ENCODE measurements around the gene LASP1.

DNA sequence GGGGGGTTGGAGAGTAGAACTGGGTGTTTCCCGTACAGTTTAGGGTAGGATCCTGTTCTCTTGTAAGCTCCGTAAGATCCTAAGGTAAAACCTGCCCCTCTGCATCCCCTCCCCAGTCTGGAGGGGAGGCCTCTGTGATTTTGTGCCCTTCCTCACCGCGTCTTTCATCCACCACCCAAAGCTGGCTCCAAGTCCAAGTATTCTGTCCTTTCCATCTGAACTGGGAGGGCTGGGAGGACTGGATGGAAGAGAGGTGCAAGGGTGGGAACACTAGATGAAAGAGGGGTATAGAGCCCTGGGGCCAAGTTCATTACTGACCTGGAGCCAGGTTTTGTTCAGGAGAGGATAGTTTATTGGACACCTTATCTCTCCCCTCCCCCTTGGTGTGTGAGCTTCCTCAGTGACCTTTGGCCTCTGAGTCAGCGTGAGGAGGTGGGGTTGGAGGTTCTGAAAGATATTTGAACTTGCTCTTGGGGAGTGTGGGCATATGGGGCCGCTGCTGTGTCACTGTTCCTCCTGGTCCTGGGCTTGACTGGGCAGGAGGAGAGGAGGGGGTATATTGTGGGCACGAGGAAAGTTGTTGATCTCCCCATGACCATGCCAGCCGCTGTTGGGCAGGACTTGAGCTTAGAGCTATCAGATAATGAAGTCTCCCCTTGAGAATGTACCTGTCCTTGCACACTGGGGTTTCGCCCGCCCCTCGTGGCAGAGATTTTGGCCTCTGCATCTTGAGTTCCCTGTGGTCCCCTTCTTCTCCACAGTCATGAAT lies 1.6 kb downstream of the LASP1 start:
- no peak for TF ChIP-seq POLR2A (IDR thresholded peaks at IDR 0.05)
- TF ChIP-seq, protein P1, sequence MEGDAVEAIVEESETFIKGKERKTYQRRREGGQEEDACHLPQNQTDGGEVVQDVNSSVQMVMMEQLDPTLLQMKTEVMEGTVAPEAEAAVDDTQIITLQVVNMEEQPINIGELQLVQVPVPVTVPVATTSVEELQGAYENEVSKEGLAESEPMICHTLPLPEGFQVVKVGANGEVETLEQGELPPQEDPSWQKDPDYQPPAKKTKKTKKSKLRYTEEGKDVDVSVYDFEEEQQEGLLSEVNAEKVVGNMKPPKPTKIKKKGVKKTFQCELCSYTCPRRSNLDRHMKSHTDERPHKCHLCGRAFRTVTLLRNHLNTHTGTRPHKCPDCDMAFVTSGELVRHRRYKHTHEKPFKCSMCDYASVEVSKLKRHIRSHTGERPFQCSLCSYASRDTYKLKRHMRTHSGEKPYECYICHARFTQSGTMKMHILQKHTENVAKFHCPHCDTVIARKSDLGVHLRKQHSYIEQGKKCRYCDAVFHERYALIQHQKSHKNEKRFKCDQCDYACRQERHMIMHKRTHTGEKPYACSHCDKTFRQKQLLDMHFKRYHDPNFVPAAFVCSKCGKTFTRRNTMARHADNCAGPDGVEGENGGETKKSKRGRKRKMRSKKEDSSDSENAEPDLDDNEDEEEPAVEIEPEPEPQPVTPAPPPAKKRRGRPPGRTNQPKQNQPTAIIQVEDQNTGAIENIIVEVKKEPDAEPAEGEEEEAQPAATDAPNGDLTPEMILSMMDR (IDR thresholded peaks at IDR 0.05) = no peak
